NCI-H1092 (cell line): ENCODE measurements around the gene FUZ.

Experiments
- DNase-seq: peaks from one replicate; lab custom pipeline; 2025; lab: John Stamatoyannopoulos, UW

Gene FUZ

DNA sequence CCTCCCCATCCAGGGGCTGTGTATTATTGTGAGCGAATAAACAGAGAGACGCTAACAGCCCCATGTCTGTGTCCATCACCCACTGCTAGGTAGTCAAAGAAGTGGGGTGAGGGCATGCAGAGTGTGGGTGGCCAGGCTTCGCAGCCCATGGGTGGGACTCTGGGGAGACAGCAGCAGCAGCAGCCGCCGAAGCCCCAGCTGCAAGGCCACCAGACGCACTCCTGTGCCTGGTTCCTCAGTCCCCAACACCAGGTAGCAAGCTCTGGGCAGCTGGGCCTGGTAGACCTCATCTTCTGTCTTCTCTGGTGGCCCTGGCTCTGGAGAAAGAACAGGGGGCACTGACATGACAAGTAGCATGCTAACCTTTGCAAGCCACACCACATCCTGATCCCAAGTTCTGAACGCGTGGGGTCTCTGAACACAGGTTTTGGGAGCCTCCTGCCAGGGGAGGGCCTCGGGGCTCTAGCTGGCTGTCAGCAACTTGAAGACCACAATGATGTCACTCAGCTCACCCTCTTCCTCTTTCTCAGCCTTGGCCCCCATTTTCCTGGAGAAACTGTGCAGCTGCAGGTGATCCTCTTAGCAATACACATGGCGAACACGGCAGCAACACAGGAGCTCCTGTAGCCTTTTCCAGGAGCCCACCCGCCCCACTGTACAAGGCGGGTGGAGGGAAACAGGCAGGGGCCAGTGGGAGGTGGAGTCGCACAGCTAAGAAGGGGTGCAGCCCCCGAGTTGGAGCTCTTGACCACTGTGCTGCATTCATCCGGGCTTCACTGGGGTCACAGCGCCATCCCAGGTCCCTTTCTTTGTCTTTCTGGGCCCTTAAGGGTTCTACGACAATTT lies 5.8 kb downstream of the FUZ start:
- no peak for DNase-seq

DNA sequence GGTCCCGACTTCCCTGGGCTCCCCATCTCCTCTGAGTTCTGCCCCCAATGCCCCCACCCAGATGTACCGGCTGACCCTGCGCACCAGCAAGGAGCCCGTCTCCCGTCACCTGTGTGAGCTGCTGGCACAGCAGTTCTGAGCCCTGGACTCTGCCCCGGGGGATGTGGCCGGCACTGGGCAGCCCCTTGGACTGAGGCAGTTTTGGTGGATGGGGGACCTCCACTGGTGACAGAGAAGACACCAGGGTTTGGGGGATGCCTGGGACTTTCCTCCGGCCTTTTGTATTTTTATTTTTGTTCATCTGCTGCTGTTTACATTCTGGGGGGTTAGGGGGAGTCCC lies 6.5 kb downstream of the FUZ start:
- DNase-seq: no peak

DNA sequence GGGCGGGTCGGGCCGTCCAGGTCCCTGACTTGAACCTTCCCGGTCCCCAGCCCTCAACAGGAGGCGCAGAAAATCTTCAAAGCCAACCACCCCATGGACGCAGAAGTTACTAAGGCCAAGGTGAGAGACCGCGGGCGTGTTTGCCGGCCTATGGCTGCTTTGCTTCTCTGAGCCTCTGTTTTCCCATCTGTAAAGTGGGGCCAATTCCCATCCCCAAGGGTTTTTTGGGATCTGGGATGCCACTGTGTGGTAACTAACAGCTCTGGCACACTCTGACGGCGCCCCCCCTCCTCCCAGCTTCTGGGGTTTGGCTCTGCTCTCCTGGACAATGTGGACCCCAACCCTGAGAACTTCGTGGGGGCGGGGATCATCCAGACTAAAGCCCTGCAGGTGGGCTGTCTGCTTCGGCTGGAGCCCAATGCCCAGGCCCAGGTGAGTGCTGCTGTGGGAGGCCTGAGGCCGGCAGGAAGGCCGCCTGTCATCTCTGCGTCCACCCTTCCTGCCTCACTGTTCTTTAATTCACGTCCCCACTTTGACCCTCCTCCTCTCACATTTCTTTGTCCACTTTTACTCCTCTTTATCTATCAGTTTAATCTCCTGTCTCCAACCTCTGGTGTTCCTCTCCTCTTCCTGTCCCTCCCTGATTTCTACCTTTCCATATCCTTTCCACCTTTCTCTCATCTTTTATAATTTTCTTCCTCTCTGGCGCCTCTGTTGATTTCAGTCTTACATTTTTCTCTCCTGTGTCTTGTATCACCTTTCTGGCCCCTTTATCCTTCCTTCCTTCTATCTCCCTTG lies 7.1 kb downstream of the FUZ start:
- DNase-seq: no peak

DNA sequence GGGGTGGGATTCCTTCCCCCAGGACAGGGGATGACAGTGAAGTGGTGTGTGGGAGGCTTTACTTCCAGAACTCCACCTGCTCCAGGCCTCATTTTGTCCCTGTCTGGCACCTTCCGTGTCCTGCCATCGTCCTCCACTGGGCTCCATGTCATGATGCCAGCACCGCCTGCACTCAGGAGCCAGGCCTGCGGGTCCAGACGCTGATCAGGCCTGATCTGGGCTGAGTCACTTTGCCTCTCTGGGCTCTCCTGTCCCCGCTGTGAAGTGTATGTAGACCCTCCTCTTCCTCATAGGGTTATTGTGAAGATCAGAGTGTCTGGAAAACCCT lies 9.6 kb downstream of the FUZ start:
- DNase-seq: no peak

DNA sequence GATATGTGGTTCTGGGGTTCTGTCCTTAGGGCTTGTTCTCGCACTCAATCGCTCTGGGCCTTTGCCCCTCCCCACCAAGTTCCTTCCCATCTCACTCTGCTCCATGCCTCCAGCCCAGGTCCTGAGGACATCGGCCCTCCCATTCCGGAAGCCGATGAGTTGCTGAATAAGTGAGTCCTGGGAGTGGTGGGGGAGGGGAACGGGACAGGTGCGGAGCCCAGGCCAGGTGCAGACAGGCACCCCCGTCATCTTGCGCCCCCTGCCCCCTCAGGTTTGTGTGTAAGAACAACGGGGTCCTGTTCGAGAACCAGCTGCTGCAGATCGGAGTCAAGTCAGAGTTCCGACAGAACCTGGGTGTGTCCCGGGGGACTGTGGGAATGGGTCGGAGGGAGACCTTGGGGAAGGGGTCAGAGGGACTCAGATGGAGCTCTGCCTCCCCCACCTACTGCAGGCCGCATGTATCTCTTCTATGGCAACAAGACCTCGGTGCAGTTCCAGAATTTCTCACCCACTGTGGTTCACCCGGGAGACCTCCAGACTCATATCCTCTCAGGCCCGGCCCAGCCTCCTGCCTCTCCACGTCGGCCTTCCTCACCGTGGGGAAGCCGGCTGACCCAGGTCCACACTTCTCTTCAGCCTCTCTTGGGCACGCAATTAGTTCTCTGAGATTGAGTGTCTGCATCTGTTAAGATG lies 10.1 kb downstream of the FUZ start:
- no peak for DNase-seq

DNA sequence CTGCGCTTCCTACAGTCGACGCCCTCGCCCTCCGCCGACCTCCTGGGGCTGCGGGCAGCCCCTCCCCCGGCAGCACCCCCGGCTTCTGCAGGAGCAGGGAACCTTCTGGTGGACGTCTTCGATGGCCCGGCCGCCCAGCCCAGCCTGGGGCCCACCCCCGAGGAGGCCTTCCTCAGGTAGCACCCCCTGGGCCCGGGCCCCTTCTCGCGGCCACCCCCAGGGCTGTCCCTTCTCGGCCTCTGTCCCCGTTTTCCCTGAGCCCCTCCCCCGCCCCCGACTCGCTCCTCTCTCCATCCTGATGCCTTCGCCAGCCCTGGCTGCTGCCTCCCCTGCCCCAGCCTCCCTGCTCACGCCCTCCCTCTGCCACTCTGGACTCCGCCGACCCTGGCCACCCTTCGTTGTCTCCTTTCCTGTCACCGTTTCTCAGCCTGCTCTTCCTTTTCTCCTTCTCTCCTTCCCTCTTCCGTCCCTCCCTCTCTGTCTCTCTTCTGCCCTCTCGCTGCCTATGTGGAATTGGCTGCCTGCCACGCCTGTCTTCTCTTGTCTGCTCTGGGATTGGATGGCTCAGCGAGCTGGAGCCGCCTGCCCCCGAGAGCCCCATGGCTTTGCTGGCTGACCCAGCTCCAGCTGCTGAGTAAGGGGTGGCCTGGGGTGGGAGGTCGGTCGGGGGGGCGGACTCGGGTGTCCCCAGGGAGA lies 11.0 kb downstream of the FUZ start:
- peak; percentile 81 for DNase-seq

DNA sequence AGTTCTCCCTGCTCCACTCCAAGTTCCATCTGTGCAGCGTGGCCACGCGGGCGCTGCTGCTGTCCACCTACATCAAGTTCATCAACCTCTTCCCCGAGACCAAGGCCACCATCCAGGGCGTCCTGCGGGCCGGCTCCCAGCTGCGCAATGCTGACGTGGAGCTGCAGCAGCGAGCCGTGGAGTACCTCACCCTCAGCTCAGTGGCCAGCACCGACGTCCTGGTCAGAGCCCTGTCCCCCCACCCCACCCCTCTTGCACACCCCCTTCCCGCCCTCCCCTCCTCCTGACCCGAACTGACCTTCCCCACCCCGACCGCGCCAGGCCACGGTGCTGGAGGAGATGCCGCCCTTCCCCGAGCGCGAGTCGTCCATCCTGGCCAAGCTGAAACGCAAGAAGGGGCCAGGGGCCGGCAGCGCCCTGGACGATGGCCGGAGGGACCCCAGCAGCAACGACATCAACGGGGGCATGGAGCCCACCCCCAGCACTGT lies 11.6 kb downstream of the FUZ start:
- DNase-seq: no peak

DNA sequence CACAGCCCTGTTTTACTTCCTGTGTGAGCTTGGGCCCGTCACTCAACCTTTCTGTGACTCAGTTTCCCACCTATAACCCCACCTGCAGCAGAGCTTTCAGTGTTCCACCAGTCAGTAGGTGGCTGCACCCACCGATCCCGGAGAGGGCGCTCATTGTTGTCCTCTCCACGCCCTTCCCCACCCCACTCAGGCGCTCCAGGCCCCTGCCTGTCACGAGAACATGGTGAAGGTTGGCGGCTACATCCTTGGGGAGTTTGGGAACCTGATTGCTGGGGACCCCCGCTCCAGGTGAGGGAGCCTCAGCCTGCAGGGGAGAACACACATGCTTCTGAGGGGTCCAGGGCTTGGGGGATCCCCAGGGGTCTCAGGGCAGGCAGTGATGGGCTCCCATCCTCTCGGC lies 12.3 kb downstream of the FUZ start:
- no peak for DNase-seq

DNA sequence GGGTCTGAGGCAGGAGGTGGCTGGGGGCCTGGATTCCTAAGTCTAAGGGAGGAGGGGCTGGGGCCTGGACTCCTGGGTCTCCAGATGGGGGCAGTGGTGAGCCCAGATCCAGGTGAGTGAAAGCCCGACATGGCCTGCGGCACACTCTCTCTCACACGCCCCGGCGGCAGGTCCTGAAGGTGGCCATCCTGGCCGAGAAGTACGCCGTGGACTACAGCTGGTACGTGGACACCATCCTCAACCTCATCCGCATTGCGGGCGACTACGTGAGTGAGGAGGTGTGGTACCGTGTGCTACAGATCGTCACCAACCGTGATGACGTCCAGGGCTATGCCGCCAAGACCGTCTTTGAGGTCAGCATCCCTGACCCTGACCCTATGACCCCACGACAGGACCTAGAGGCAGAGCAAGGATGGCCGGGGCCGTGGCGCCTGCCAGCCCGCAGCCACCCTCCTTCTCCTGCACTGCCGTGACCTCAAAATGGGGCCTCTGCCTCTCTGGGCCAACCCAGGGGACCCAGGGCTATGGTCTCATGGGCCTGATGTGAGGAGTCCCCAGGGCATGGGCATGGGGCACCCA lies 13.2 kb downstream of the FUZ start:
- no peak for DNase-seq

DNA sequence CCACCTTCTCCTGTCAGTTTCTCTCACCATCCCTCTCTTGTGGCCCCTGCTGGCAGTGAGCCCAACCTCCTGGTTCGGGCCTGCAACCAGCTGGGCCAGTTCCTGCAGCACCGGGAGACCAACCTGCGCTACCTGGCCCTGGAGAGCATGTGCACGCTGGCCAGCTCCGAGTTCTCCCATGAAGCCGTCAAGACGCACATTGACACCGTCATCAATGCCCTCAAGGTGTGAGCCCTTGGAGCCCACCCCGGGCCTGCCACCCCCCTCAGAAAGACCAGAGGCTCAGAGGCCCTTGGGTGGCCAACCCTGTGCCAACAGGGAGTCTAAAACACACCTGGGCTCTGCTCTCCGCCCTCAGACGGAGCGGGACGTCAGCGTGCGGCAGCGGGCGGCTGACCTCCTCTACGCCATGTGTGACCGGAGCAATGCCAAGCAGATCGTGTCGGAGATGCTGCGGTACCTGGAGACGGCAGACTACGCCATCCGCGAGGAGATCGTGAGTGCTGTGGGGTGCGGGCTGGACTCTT lies 13.8 kb downstream of the FUZ start:
- DNase-seq: no peak

DNA sequence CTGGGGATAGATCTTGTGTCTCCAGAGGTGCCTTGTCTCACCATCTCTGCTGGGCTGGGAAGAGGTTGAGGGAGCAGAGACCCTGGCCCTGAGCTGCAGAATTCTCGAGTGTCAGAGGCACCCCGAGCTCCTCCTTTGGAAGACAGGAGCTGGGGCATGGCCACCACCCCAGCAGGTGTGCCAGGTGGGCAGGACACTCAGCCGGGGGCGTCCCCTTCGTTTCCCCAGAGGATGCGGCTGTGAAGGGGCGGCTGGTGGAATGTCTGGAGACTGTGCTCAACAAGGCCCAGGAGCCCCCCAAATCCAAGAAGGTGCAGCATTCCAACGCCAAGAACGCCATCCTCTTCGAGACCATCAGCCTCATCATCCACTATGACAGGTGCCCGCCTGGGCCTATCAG lies 14.5 kb downstream of the FUZ start:
- DNase-seq: no peak

DNA sequence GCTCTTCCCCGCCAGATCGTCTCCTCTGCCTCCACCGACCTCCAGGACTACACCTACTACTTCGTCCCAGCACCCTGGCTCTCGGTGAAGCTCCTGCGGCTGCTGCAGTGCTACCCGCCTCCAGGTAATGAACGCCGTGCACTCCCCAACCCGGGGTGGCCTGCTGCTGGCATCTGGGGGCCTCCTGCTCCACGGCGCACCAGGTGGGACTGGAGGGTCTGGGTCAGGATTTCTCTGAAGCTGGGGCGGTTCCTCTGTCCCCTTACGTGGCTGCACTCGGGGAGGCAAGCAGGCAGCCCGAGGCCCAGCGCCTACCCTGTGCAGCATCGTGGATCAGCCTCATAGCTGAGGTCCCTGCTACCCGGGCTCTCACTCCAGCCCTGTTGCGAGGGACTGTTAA lies 17.5 kb downstream of the FUZ start:
- DNase-seq: no peak

DNA sequence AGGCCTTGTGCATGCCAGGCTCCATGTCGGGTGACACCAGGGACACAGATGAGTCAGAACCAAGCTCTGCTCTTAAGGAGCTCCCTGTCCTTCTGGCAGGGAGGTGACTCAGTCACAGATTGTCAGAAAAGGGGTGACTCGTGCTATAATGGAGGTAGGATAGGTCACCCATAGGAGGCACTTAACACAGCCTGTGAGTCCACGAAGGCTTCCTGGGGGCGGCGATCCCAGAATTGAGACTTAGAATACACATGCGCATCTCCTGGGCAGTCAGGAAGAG lies 19.6 kb downstream of the FUZ start:
- no peak for DNase-seq

DNA sequence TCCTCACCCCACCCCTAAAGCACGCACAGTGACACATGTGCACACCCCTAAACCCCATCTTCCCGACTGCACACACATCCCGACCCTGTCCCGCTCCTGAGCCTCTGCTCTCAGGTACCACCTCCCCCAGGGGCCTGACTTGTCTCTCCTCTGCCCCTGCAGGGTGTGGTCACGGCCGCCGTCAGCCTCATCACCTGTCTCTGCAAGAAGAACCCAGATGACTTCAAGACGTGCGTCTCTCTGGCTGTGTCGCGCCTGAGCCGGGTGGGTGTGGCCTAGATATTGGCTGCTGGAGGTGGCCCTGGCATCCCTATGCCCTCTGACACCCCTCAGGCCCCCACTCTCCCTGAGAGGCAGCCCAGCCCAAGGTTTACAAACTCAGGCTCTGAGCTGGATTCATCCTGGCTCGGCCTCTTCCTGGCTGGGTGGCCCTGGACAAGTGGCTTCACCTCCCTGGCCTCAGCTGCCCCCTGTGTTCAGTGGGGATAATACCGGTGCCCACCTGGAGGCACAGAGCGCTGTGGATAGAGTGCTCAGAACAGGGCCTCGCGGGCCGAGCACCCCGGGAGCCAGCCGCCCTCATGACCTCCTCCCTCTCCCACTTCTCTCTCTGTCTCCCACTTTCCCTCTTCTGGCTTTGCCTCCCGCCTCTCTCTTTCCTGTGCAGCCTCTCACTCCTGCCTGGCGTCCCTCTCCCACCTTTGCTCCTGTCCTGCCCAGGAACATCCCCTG lies 20.1 kb downstream of the FUZ start:
- no peak for DNase-seq

DNA sequence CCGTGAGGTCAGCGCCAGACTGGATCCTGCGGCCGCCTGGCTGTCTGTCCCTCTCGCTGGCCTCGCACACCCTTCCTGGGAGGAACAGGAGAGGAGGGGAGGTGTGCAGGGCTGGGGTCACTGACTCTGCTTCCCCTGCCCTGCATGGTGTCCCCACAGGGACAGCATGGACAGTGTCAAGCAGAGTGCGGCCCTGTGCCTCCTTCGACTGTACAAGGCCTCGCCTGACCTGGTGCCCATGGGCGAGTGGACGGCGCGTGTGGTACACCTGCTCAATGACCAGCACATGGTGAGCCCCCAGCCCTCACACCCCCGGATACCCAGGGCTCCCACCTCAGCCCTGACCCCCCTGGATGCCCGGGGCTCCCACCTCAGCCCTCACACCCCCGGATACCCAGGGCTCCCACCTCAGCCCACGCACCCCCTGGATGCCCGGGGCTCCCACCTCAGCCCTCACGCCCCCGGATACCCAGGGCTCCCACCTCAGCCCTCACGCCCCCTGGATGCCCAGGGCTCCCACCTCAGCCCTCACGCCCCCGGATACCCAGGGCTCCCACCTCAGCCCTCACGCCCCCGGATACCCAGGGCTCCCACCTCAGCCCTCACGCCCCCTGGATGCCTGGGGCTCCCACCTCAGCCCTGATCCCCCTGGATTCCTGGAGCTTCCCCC lies 21.2 kb downstream of the FUZ start:
- no peak for DNase-seq

DNA sequence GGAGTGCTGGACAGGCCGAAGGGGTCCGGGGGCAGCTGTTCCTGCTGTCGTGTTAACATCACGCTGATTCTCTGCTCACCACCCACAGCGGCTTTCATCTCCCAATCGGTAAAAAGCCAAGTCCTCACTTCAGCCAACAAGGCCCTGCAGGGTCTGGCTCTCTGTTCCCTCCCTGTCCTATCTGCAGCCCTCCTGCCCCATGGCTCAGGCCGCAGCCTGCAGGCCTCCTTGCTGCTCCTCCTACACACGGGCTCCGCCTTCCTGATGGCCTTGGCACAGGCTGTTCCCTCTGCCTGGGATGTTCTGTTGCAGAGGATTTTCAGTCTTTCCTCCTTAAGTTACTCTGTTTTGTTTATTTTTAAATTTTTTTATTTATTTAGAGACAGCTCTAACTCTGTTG lies 22.2 kb downstream of the FUZ start:
- no peak for DNase-seq

DNA sequence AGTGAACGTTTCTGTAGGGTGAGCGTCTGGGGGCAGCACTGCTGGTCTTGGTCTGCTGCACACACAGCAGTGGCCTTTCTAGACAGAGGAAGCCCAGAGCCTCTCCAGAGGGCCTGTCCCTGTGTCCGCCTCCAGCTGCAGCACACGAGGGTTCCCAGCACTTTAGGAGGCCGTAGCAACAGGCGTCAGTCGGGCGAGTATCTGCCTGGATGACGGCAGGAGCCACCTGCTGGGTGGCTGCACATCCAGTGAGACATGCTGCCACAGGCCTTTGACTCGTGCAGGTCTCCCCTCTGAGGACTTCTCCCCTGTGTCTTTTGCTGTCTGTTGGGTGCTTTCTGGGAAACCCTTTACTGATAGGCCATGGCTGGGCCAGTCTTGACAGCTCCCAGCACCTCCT lies 24.2 kb downstream of the FUZ start:
- DNase-seq: no peak

DNA sequence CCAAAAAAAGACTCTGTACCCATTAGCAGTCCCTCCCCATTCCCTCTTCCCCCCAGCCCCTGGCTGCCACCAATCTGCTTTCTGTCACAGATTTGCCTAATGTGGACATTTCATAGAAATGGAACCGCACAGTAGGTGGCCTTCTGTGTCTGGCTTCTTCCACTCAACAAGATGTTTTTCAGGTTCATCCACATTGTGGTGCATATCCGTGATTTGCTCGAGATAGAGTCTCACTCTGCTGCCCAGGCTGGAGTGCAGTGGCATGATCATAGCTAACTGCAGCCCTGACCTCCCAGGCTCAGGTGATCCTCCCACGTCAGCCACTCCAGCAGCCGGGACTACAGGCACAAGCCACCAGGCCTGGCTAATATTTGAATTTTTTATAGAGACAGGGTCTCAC lies 25.3 kb downstream of the FUZ start:
- DNase-seq: no peak

DNA sequence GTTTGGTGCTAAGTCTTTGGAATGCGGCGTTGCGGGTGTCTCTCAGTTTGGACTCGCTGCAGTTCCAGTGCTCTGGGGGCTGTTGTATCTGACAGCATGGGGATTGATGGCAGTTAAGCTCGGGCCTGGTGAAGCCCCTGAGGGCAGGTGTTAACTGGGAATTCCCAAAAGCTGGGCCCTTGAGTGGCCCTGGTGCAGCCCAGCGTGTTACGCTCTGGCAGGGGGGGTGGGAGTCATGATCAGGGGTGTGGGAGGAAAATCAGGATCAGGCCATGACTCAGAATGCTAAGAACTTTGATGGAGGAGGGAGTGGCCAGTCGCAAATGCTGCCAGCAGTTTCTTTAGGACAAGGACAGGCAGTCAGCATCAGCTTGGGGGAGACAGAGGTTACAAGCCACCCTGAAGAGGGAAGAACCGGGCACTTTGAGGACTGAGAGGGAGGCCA lies 26.7 kb downstream of the FUZ start:
- DNase-seq: no peak

DNA sequence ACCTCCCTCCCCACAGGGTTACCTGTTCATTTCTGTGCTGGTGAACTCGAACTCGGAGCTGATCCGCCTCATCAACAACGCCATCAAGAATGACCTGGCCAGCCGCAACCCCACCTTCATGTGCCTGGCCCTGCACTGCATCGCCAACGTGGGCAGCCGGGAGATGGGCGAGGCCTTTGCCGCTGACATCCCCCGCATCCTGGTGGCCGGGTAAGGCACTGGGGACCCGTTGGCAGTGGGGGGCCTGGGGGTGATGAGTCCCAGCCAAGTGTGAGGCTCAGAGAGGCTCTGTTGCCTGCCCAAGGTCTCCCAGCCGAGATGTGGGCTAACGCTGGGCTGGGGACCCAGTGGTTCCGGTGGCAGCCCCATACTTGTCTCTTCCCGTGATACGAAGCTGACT lies 30.6 kb downstream of the FUZ start:
- no peak for DNase-seq

DNA sequence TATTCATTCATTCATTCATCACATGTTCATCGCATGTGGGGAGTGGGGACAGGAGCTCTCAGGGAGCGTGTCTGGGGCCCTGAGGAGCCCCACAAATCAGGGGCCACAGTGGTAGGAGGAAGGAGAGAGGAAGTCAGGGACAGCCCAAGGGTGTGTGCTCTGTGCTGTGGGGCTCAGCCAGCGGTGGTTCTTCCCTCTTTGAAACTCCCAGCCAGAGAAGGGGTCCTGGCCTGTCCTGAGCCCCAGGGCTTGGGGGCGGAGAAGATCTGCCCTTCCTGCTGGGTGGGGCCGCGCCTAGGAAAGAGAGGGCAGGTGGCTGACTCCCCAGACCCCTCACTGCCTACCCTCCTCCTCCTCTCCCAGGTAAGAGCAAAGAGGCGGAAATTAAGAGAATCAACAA lies 31.7 kb downstream of the FUZ start:
- no peak for DNase-seq
